HEK293 (cell line): ENCODE measurements around the gene CDH26.

Experiments
- CTCF ChIA-PET: fragments of 350-600 bp; formaldehyde crosslinking; extraction: SDS; loops from one replicate; lab custom pipeline; 2021; ENCODE audit warnings: antibody characterized with exemption; lab: Yijun Ruan, JAX
- POLR2A ChIA-PET: fragments of 300-600 bp; formaldehyde crosslinking; extraction: SDS; loops from one replicate; lab custom pipeline; 2020; ENCODE audit warnings: antibody characterized with exemption, inconsistent platforms; lab: Yijun Ruan, JAX
- H3K27ac ChIP-seq: fragments of 200-500 bp; sonication (Bioruptor generic); 2 replicates; pipeline ENCODE4 v1.5.1; 2014; ENCODE audit warnings: low read depth, low read length, control low read depth, inconsistent platforms; ENCODE audit errors: extremely low read depth
- H3K36me3 ChIP-seq, 2 experiments: fragments of 200-500 bp in 1 of 2; sonication (Bioruptor generic) in 1 of 2; 1 replicate in 1 of 2; 2 replicates in 1 of 2; pipeline ENCODE4 v1.5.1; 2014 to 2017; ENCODE audit warnings: inconsistent platforms in 2 of 2, low read length in 2 of 2; ENCODE audit not compliant: control insufficient read depth in 2 of 2, insufficient read depth in 1 of 2
- H3K4me1 ChIP-seq: fragments of 200-500 bp; sonication (Bioruptor generic); 2 replicates; pipeline ENCODE4 v1.5.1; 2014; ENCODE audit warnings: mild to moderate bottlenecking, low read length, inconsistent platforms; ENCODE audit not compliant: control insufficient read depth, insufficient read depth
- H3K4me3 ChIP-seq: 2 replicates; pipeline ENCODE4 v1.5.1; 2011; ENCODE audit warnings: low read depth, mild to moderate bottlenecking, control low read depth, low read length, moderate library complexity
- H3K9me3 ChIP-seq: fragments of 200-500 bp; sonication (Bioruptor generic); 2 replicates; pipeline ENCODE4 v1.5.1; 2014; ENCODE audit warnings: low read depth, low read length, inconsistent platforms; ENCODE audit not compliant: control insufficient read depth, insufficient read depth
- GLI2 ChIP-seq: fragments of 450-650 bp; formaldehyde crosslinking; IDR thresholded peaks from 2 replicates; pipeline ENCODE4; 2017; ENCODE audit warnings: missing biosample characterization, missing genetic modification characterization, low read depth, borderline replicate concordance
- KLF1 ChIP-seq: fragments of 450-650 bp; formaldehyde crosslinking; IDR thresholded peaks from 2 replicates; pipeline ENCODE4 v1.5.1; 2016; ENCODE audit warnings: missing biosample characterization, missing genetic modification characterization
- PATZ1 ChIP-seq: fragments of 450-650 bp; formaldehyde crosslinking; IDR thresholded peaks from 2 replicates; pipeline ENCODE4 v1.5.1; 2016; ENCODE audit warnings: missing biosample characterization, missing genetic modification characterization
- PRDM10 ChIP-seq: fragments of 450-650 bp; formaldehyde crosslinking; IDR thresholded peaks from 2 replicates; pipeline ENCODE4 v1.5.1; 2016; ENCODE audit warnings: missing biosample characterization, missing genetic modification characterization
- SALL2 ChIP-seq: fragments of 450-650 bp; formaldehyde crosslinking; IDR thresholded peaks from 2 replicates; pipeline ENCODE4 v1.5.0; 2017; ENCODE audit warnings: missing biosample characterization, mild to moderate bottlenecking, missing genetic modification characterization, borderline replicate concordance
- ZFP37 ChIP-seq: fragments of 450-650 bp; formaldehyde crosslinking; IDR thresholded peaks from 2 replicates; pipeline ENCODE4 v1.5.1; 2016; ENCODE audit warnings: missing biosample characterization, missing genetic modification characterization
- ZNF10 ChIP-seq: fragments of 450-650 bp; formaldehyde crosslinking; IDR thresholded peaks from 2 replicates; pipeline ENCODE4 v1.5.1; 2017; ENCODE audit warnings: missing biosample characterization, missing genetic modification characterization
- ZNF138 ChIP-seq: fragments of 450-650 bp; formaldehyde crosslinking; IDR thresholded peaks from 2 replicates; pipeline ENCODE4 v1.5.1; 2016; ENCODE audit warnings: missing biosample characterization, missing genetic modification characterization, borderline replicate concordance
- ZNF140 ChIP-seq: fragments of 450-650 bp; formaldehyde crosslinking; IDR thresholded peaks from 2 replicates; pipeline ENCODE4 v1.5.1; 2016; ENCODE audit warnings: missing biosample characterization, missing genetic modification characterization
- ZNF146 ChIP-seq: fragments of 450-650 bp; formaldehyde crosslinking; IDR thresholded peaks from 2 replicates; pipeline ENCODE4 v1.5.1; 2016; ENCODE audit warnings: missing biosample characterization, missing genetic modification characterization
- ZNF148 ChIP-seq: fragments of 450-650 bp; formaldehyde crosslinking; IDR thresholded peaks from 2 replicates; pipeline ENCODE4 v1.5.0; 2017; ENCODE audit warnings: missing biosample characterization, missing genetic modification characterization, borderline replicate concordance
- ZNF202 ChIP-seq: fragments of 450-650 bp; formaldehyde crosslinking; IDR thresholded peaks from 2 replicates; pipeline ENCODE4 v1.5.1; 2016; ENCODE audit warnings: missing biosample characterization, missing genetic modification characterization, borderline replicate concordance
- ZNF24 ChIP-seq: fragments of 450-650 bp; formaldehyde crosslinking; IDR thresholded peaks from 2 replicates; pipeline ENCODE4 v1.5.1; 2016; ENCODE audit warnings: missing biosample characterization, missing genetic modification characterization
- ZNF311 ChIP-seq: fragments of 450-650 bp; formaldehyde crosslinking; IDR thresholded peaks from 2 replicates; pipeline ENCODE4 v1.5.1; 2017; ENCODE audit warnings: missing biosample characterization, missing genetic modification characterization, borderline replicate concordance
- ZNF426 ChIP-seq: fragments of 450-650 bp; formaldehyde crosslinking; IDR thresholded peaks from 2 replicates; pipeline ENCODE4 v1.5.1; 2017; ENCODE audit warnings: missing biosample characterization, missing genetic modification characterization, mild to moderate bottlenecking, inconsistent platforms, moderate library complexity
- ZNF473 ChIP-seq: fragments of 450-650 bp; formaldehyde crosslinking; IDR thresholded peaks from 2 replicates; pipeline ENCODE4 v1.5.1; 2017; ENCODE audit warnings: missing biosample characterization, missing genetic modification characterization
- ZNF544 ChIP-seq: fragments of 450-650 bp; formaldehyde crosslinking; IDR thresholded peaks from 2 replicates; pipeline ENCODE4 v1.5.0; 2017; ENCODE audit warnings: missing biosample characterization, missing genetic modification characterization
- ZNF660 ChIP-seq: fragments of 450-650 bp; IDR thresholded peaks from 2 replicates; pipeline ENCODE4 v1.5.1; 2018; ENCODE audit warnings: missing biosample characterization, mild to moderate bottlenecking, missing genetic modification characterization
- ZNF747 ChIP-seq: fragments of 450-650 bp; formaldehyde crosslinking; IDR thresholded peaks from 2 replicates; pipeline ENCODE4 v1.5.1; 2016; ENCODE audit warnings: missing biosample characterization, missing genetic modification characterization
- ZNF777 ChIP-seq: fragments of 450-650 bp; formaldehyde crosslinking; IDR thresholded peaks from 2 replicates; pipeline ENCODE4 v1.5.1; 2017; ENCODE audit warnings: missing biosample characterization, missing genetic modification characterization, borderline replicate concordance
- ZSCAN30 ChIP-seq: fragments of 450-650 bp; IDR thresholded peaks from 2 replicates; pipeline ENCODE4 v1.5.1; 2018; ENCODE audit warnings: missing biosample characterization, mild to moderate bottlenecking, missing genetic modification characterization, moderate library complexity
- ZSCAN4 ChIP-seq: fragments of 450-650 bp; formaldehyde crosslinking; IDR thresholded peaks from 2 replicates; pipeline ENCODE4 v1.5.1; 2017; ENCODE audit warnings: missing biosample characterization, missing genetic modification characterization

CDH26 gene

GRCh38 chr20:59996108-59996507, 37.9 kb downstream of the CDH26 start:
- Histone ChIP-seq H3K36me3 (no peaks in the 10 kb centered on the region), H3K27ac (no peak overlapping the region), H3K4me1 (peaks cover 8% of the 10 kb centered on the region; the same call in 1 of the 2 replicates), H3K9me3 (no peaks in the 10 kb centered on the region), H3K4me3 (no peak overlapping the region)
- POLR2A ChIA-PET = no interaction called here
- CTCF ChIA-PET = no interaction called here
- TF ChIP-seq ZNF660 (tag by site-specific recombination) (no peak), ZNF311 (tag by site-specific recombination) (no peak), ZNF202 (no peak), ZSCAN4 (tag by site-specific recombination) (no peak), ZNF140 (tag by site-specific recombination) (no peak), ZNF426 (no peak), ZNF10 (tag by site-specific recombination) (no peak), PATZ1 (tag by site-specific recombination) (no peak), ZNF148 (tag by site-specific recombination) (no peak), GLI2 (no peak), ZNF544 (tag by site-specific recombination) (no peak), ZNF747 (tag by site-specific recombination) (no peak), PRDM10 (no peak), ZFP37 (tag by site-specific recombination) (no peak), ZSCAN30 (tag by site-specific recombination) (no peak), ZNF138 (no peak)

GRCh38 chr20:59997896-59998295, 39.7 kb downstream of the CDH26 start:
- ChIA-PET CTCF (no interaction called here), POLR2A (no interaction called here)
- Histone ChIP-seq H3K4me3 (no peak overlapping the region), H3K9me3 (no peaks in the 10 kb centered on the region), H3K36me3 (no peaks in the 10 kb centered on the region), H3K27ac (no peak overlapping the region), H3K4me1 (peaks cover 8% of the 10 kb centered on the region; the same call in 1 of the 2 replicates)
- TF ChIP-seq ZNF473 (tag by site-specific recombination) (no peak), SALL2 (tag by site-specific recombination) (no peak), ZNF146 (no peak), ZNF24 (no peak), ZNF777 (tag by site-specific recombination) (no peak), KLF1 (tag by site-specific recombination) (no peak)
